Endothelial cell of umbilical vein (primary cell): ENCODE data around the gene PIGZ. TPM values are rescaled to one million over a fixed set of nuclear protein-coding genes. Genes with fewer than 3 reads are reported as not detected.

Experiments used
- BruUV-seq: library from RNA; stranded (reverse); fragments of 400-500 nt; replicated peaks from 2 replicates; lab custom pipeline; 2021; lab: Mats Ljungman, UMichigan
- CTCF ChIA-PET: fragments of 300-600, 350-600 bp; sonication (Branson Sonifier 250); formaldehyde crosslinking; loops from one replicate; lab custom pipeline; 2021; ENCODE audit warnings: antibody characterized with exemption, inconsistent platforms; lab: Charles Lee
- POLR2A ChIA-PET: fragments of 300-600, 350-600 bp; sonication (Branson Sonifier 250); formaldehyde crosslinking; loops from one replicate; lab custom pipeline; 2021; ENCODE audit warnings: antibody characterized with exemption, inconsistent platforms; lab: Charles Lee
- DNase-seq: peaks from one replicate; pipeline ENCODE4 v3.0.0-alpha.2; 2011; ENCODE audit warnings: low read depth, low spot score
- FAIRE-seq: peaks from 2 replicates; lab custom pipeline; 2011; peaks lifted over from hg19 to GRCh38; lab: Jason Lieb, UNC
- H2AFZ ChIP-seq: 2 replicates; pipeline ENCODE4 v1.6.0; 2012; ENCODE audit warnings: low read depth, low read length, control low read depth, inconsistent platforms
- H3K27ac ChIP-seq: 2 replicates; pipeline ENCODE4 v1.5.1; 2011; ENCODE audit warnings: low read depth, mild to moderate bottlenecking, control low read depth, low read length, moderate library complexity; ENCODE audit not compliant: insufficient read depth
- H3K27me3 ChIP-seq, 2 experiments: 2 replicates each; pipeline versions ENCODE4 v1.6.0 to v1.6.1; 2011; ENCODE audit warnings: low read length in 2 of 2, mixed read lengths in 1 of 2; ENCODE audit not compliant: control insufficient read depth in 2 of 2, insufficient read depth in 2 of 2
- H3K36me3 ChIP-seq, 2 experiments: 2 replicates in 1 of 2; 3 replicates in 1 of 2; pipeline ENCODE4 v1.5.1; 2011; ENCODE audit warnings: low read length in 2 of 2, mild to moderate bottlenecking in 1 of 2, moderate library complexity in 1 of 2; ENCODE audit not compliant: control insufficient read depth in 2 of 2, insufficient read depth in 2 of 2; ENCODE audit errors: extremely low read depth in 1 of 2
- H3K4me1 ChIP-seq: 3 replicates; pipeline ENCODE4 v1.5.1; 2011; ENCODE audit warnings: mild to moderate bottlenecking, low read length; ENCODE audit not compliant: control insufficient read depth, insufficient read depth; ENCODE audit errors: extremely low read depth
- H3K4me2 ChIP-seq: 2 replicates; pipeline ENCODE4 v1.6.1; 2011; ENCODE audit warnings: low read length, control low read depth, mixed read lengths; ENCODE audit not compliant: insufficient read depth
- H3K4me3 ChIP-seq, 3 experiments: fragments of 200-600 bp in 1 of 3; sonication (generic), shearing (Covaris generic) in 1 of 3; replicated peaks in 1 of 3; 2 replicates each; pipeline ENCODE4 v1.5.1; 2011 to 2016; ENCODE audit warnings: control low read depth in 3 of 3, low read length in 3 of 3, mild to moderate bottlenecking in 2 of 3, inconsistent platforms in 1 of 3, low read depth in 1 of 3, moderate library complexity in 1 of 3; ENCODE audit not compliant: insufficient read depth in 1 of 3
- H3K79me2 ChIP-seq: 2 replicates; pipeline ENCODE4 v1.6.0; 2012; ENCODE audit warnings: low read length, inconsistent platforms; ENCODE audit not compliant: control insufficient read depth, insufficient read depth
- H3K9ac ChIP-seq: replicated peaks from 2 replicates; pipeline ENCODE3; 2011; ENCODE audit warnings: low read length, control low read depth; ENCODE audit not compliant: insufficient read depth; ENCODE audit errors: extremely low read depth
- H3K9me1 ChIP-seq: replicated peaks from 3 replicates; pipeline ENCODE4 v1.6.0; 2011; ENCODE audit warnings: mild to moderate bottlenecking, low read length; ENCODE audit not compliant: control insufficient read depth, insufficient read depth; ENCODE audit errors: extremely low read depth
- H3K9me3 ChIP-seq: replicated peaks from 2 replicates; pipeline ENCODE4 v1.5.1; 2012; ENCODE audit warnings: low read length, inconsistent platforms; ENCODE audit not compliant: control insufficient read depth, insufficient read depth
- H4K20me1 ChIP-seq: replicated peaks from 2 replicates; pipeline ENCODE3; 2011; ENCODE audit warnings: mild to moderate bottlenecking, low read length; ENCODE audit not compliant: control insufficient read depth, insufficient read depth; ENCODE audit errors: extremely low read depth
- CTCF ChIP-seq, 2 donors: IDR thresholded peaks; 1 replicate in 1 of 2; 2 replicates in 1 of 2; pipeline ENCODE4 v1.5.1; 2011; ENCODE audit warnings: low read length in 2 of 2, mild to moderate bottlenecking in 2 of 2, moderate library complexity in 2 of 2, control low read depth in 1 of 2, inconsistent platforms in 1 of 2, low read depth in 1 of 2; ENCODE audit not compliant: insufficient read depth in 1 of 2; ENCODE audit errors: extremely low read depth in 1 of 2
- EZH2 ChIP-seq: IDR thresholded peaks from 2 replicates; pipeline ENCODE4 v1.6.1; 2012; ENCODE audit warnings: borderline replicate concordance, low read depth, mild to moderate bottlenecking, moderate library complexity, low read length, inconsistent platforms; ENCODE audit not compliant: severe bottlenecking
- FOS ChIP-seq: IDR thresholded peaks from 2 replicates; pipeline ENCODE4 v1.6.1; 2011; ENCODE audit warnings: mild to moderate bottlenecking, low read length, moderate library complexity, borderline replicate concordance; ENCODE audit not compliant: insufficient read depth
- GATA2 ChIP-seq: IDR thresholded peaks from 2 replicates; pipeline ENCODE4 v1.7.0; 2011; ENCODE audit warnings: low read depth, mild to moderate bottlenecking, moderate library complexity, mixed read lengths, low read length; ENCODE audit not compliant: insufficient read length, insufficient read depth
- JUN ChIP-seq: IDR thresholded peaks from 2 replicates; pipeline ENCODE4 v1.6.1; 2011; ENCODE audit warnings: borderline replicate concordance, low read depth; ENCODE audit not compliant: insufficient read length, insufficient read depth
- MYC ChIP-seq: IDR thresholded peaks from one replicate; pipeline ENCODE4 v1.6.1; 2011; ENCODE audit warnings: mild to moderate bottlenecking, low read depth, low read length
- POLR2A ChIP-seq: IDR thresholded peaks from 2 replicates; pipeline ENCODE4 v1.6.1; 2012; ENCODE audit warnings: low read depth, mild to moderate bottlenecking, control low read depth, low read length
- POLR2AphosphoS5 ChIP-seq: IDR thresholded peaks from 2 replicates; pipeline ENCODE4 v1.6.1; 2012; ENCODE audit warnings: low read depth, mild to moderate bottlenecking, control low read depth, low read length, moderate library complexity; ENCODE audit not compliant: insufficient read depth
- dilution Hi-C: fragments of 300-500 bp; cut with MboI; formaldehyde crosslinking; loops from one replicate; pipeline ENCODE4 v1.15.0; 2019; ENCODE audit warnings: low sequenced_read_pairs; ENCODE audit not compliant: extremely low pct_ligation_motif_present
- intact Hi-C: fragments of 100-400 bp; cut with micrococcal nuclease; formaldehyde crosslinking; loops from one replicate; pipeline ENCODE4 v1.10.0; 2022
- polyA plus RNA-seq, 4 experiments: library from polyadenylated mRNA; depleted of rRNA in 3 of 4; stranded (reverse) in 3 of 4; unstranded in 1 of 4; fragments of >200 nt; gene quantifications; 2 replicates each; pipeline versions ENCODE4 v1.2.1 to v1.2.3, GENCODE V29; 2011 to 2012; ENCODE audit warnings: missing spikeins in 1 of 4
- total RNA-seq: library from RNA; stranded (reverse); gene quantifications from 2 replicates; pipeline ENCODE4 v1.2.3, GENCODE V29; 2021
- TF ChIP-seq, protein P1 (sequence below): IDR thresholded peaks from 2 replicates; pipeline ENCODE4 v1.6.1; 2011; ENCODE audit not compliant: insufficient read depth, insufficient read length

Gene PIGZ
- total and polyA plus RNA-seq, 2 donors (not counting 3 experiments of a cell fraction or from before 2014, with no cell fraction given) = 6.0 to 6.5 TPM

DNA sequence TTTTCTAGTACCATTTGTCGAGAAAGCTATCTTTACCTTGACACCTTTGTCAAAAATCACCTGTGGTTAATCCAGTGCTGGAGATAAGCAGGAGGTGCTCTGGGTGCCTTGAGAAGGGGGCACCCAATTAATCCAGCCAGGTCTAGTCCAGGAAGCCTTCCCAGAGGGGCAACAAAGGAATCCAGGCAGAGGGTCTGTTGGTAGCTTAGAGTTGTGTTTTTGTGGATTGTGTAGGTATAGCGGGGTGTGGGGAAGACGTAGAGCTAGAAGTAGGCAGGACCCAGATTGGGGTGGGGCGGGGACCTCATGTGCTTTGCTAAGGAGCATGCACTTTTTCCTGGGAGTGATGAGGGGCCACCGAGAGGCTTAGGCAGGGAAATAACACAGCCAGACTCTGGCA, 6.0 kb upstream of the PIGZ start:
- Histone ChIP-seq H3K4me1 (no peaks in the 10 kb centered on the region), H3K9ac (no peak overlapping the region), H3K27me3 (peaks cover 0 to 2% of the 10 kb centered on the region in 2 experiments), H3K4me3 (no peak overlapping the region), H3K4me2 (no peak overlapping the region), H4K20me1 (no peaks in the 10 kb centered on the region), H3K27ac (no peak overlapping the region), H2AFZ (no peak overlapping the region), H3K79me2 (no peaks in the 10 kb centered on the region), H3K36me3 (no peaks in the 10 kb centered on the region), H3K9me3 (no peaks in the 10 kb centered on the region), H3K9me1 (no peaks in the 10 kb centered on the region)
- dilution Hi-C loops = no loop called here
- POLR2A ChIA-PET = no interaction called here
- no peak for TF ChIP-seq FOS
- TF ChIP-seq POLR2AphosphoS5 = no peak
- TF ChIP-seq CTCF (IDR thresholded peaks at IDR 0.05; ENCODE audit: extremely low read depth in 1 of 2, insufficient read depth in 1 of 2, low read depth in 1 of 2, low read length in 2 of 2) = no peak
- TF ChIP-seq MYC = no peak
- TF ChIP-seq EZH2 = no peak
- no peak for TF ChIP-seq POLR2A
- TF ChIP-seq, protein P1, sequence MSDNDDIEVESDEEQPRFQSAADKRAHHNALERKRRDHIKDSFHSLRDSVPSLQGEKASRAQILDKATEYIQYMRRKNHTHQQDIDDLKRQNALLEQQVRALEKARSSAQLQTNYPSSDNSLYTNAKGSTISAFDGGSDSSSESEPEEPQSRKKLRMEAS = no peak
- TF ChIP-seq GATA2 = no peak
- no peak for TF ChIP-seq JUN
- FAIRE-seq = no peak
- no peak for DNase-seq
- intact Hi-C loops = no loop called here
- CTCF ChIA-PET = interaction anchor here (0.8 kb wide), 1 partner anchor 213 kb away, joined by 3 read pairs; no protein-coding TSS in a partner anchor
- no TSS peak for BruUV-seq
